ENCODE data around the gene RAB20.
"Not testable (repeated sequence)": the region's sequence is repeated elsewhere in the genome, so short reads cannot be mapped to it uniquely, and the experiment has no call there.

RAB20 gene, protein sequence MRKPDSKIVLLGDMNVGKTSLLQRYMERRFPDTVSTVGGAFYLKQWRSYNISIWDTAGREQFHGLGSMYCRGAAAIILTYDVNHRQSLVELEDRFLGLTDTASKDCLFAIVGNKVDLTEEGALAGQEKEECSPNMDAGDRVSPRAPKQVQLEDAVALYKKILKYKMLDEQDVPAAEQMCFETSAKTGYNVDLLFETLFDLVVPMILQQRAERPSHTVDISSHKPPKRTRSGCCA
- long read RNA-seq, transcript RAB20-201 (2 exons, 1,518 nt) = major isoform, 7 of 8 reads
- long read RNA-seq, partial matches to known transcripts = 0 of 8 reads
- long read RNA-seq, other reads (novel, unspliced or antisense) = 1 of 8 reads

DNA sequence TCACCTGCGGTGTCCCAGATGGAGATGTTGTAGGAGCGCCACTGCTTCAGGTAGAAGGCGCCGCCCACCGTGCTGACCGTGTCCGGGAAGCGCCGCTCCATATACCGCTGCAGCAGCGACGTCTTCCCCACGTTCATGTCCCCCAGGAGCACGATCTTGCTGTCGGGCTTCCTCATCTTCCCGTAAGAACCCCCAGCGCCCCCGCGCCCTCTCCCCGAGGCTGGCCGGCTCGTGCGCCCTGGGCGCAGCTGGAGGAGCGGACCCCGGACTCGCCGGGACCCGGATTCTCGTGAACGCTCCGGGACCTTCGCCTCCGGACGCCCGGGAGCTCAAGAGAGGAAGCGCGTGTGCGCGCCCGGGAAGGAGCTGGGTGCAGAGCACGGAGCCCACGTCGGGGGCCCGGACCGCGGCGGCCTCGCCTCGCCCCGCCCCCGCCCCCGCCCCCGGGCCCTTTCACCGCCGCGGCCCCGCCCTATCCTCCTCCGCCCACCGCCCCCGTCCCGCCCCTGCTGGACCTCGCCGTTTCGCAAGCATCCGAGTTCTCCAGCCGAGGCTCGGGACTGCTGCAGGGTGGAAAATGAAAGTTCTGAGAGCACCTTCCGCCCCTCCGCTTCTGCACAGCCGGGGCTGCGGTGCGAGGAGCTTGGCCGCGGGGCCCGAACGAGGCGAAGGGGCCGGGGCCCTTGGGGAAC, at the start of gene RAB20:
TSS of gene RAB20 (minus strand) at position 379 of the 692 bp plus-strand sequence. CDS start at position 176, 203 bp downstream.
- DNase-seq (ENCODE audit: low read depth in 1 of 2, low spot score in 1 of 2) = peak; percentile 77 to 96
- Histone ChIP-seq H3K27me3 (ENCODE audit: insufficient read depth, poor library complexity, severe bottlenecking) (no peaks in the 10 kb centered on the region), H3K4me3 (replicated peaks; ENCODE audit: insufficient read depth, low read length) (peak within 1 kb of the TSS; percentile 79), H3K27ac (replicated peaks) (peak within 1 kb of the TSS; percentile 86)
- TF ChIP-seq GABPA (IDR thresholded peaks at IDR 0.05; ENCODE audit: low read depth) (peak; percentile 17; the same call in 1 of the 2 replicates), SPI1 (IDR thresholded peaks at IDR 0.05; ENCODE audit: borderline replicate concordance, low read depth) (peak; percentile 62; the same call in 1 of the 2 replicates), POLR2AphosphoS5 (IDR thresholded peaks at IDR 0.05; ENCODE audit: low read depth) (peak; percentile 77)
- TF ChIP-seq, protein P1, sequence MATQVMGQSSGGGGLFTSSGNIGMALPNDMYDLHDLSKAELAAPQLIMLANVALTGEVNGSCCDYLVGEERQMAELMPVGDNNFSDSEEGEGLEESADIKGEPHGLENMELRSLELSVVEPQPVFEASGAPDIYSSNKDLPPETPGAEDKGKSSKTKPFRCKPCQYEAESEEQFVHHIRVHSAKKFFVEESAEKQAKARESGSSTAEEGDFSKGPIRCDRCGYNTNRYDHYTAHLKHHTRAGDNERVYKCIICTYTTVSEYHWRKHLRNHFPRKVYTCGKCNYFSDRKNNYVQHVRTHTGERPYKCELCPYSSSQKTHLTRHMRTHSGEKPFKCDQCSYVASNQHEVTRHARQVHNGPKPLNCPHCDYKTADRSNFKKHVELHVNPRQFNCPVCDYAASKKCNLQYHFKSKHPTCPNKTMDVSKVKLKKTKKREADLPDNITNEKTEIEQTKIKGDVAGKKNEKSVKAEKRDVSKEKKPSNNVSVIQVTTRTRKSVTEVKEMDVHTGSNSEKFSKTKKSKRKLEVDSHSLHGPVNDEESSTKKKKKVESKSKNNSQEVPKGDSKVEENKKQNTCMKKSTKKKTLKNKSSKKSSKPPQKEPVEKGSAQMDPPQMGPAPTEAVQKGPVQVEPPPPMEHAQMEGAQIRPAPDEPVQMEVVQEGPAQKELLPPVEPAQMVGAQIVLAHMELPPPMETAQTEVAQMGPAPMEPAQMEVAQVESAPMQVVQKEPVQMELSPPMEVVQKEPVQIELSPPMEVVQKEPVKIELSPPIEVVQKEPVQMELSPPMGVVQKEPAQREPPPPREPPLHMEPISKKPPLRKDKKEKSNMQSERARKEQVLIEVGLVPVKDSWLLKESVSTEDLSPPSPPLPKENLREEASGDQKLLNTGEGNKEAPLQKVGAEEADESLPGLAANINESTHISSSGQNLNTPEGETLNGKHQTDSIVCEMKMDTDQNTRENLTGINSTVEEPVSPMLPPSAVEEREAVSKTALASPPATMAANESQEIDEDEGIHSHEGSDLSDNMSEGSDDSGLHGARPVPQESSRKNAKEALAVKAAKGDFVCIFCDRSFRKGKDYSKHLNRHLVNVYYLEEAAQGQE (IDR thresholded peaks at IDR 0.05; ENCODE audit: insufficient replicate concordance, low read depth) = no peak

DNA sequence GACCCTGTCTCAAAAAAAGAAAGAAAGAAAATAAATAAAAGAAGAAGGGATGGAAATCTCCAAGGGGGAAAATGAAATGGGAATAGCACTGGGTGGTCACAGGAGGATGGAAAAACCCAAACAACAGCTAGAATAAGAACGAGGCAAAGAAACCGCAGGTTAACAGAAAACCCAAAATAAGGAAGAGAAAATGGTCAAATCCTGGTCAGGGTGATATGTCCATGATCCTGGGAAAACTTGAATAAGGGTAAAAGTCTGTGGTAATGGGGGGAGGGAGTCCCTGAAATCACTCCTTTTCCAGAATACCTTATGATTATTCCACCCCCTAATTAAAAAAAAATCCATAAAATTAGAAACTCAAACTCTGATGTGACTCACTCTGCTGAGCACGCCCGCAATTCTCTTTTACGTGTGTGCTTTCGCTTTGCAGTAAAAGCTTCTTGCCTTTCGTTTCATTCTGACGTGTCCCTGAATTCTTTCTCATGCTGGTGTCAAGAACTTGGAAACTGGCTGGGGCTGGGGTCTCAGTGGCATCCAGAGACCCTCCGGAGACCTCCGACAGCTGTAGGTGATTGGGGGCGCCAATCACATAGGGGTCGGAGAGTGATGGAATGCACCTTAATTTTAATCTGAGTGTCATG, 49.6 kb upstream of the RAB20 start:
- H3K27ac ChIP-seq (replicated peaks) = no peak overlapping the region
- no peaks in the 10 kb centered on the region for H3K27me3 ChIP-seq (ENCODE audit: insufficient read depth, poor library complexity, severe bottlenecking)
- no peak for TF ChIP-seq POLR2AphosphoS5 (IDR thresholded peaks at IDR 0.05; ENCODE audit: low read depth)
- TF ChIP-seq, protein P1 (IDR thresholded peaks at IDR 0.05; ENCODE audit: insufficient replicate concordance, low read depth) = no peak
- TF ChIP-seq, protein P2, sequence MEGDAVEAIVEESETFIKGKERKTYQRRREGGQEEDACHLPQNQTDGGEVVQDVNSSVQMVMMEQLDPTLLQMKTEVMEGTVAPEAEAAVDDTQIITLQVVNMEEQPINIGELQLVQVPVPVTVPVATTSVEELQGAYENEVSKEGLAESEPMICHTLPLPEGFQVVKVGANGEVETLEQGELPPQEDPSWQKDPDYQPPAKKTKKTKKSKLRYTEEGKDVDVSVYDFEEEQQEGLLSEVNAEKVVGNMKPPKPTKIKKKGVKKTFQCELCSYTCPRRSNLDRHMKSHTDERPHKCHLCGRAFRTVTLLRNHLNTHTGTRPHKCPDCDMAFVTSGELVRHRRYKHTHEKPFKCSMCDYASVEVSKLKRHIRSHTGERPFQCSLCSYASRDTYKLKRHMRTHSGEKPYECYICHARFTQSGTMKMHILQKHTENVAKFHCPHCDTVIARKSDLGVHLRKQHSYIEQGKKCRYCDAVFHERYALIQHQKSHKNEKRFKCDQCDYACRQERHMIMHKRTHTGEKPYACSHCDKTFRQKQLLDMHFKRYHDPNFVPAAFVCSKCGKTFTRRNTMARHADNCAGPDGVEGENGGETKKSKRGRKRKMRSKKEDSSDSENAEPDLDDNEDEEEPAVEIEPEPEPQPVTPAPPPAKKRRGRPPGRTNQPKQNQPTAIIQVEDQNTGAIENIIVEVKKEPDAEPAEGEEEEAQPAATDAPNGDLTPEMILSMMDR (IDR thresholded peaks at IDR 0.05; ENCODE audit: insufficient read depth, low read length) = no peak
- TF ChIP-seq SPI1 (IDR thresholded peaks at IDR 0.05; ENCODE audit: borderline replicate concordance, low read depth) = no peak
- no peak for TF ChIP-seq GABPA (IDR thresholded peaks at IDR 0.05; ENCODE audit: low read depth)
- no peak overlapping the region for H3K4me3 ChIP-seq (replicated peaks; ENCODE audit: insufficient read depth, low read length)
- no peak for DNase-seq (ENCODE audit: low read depth in 1 of 2, low spot score in 1 of 2)

DNA sequence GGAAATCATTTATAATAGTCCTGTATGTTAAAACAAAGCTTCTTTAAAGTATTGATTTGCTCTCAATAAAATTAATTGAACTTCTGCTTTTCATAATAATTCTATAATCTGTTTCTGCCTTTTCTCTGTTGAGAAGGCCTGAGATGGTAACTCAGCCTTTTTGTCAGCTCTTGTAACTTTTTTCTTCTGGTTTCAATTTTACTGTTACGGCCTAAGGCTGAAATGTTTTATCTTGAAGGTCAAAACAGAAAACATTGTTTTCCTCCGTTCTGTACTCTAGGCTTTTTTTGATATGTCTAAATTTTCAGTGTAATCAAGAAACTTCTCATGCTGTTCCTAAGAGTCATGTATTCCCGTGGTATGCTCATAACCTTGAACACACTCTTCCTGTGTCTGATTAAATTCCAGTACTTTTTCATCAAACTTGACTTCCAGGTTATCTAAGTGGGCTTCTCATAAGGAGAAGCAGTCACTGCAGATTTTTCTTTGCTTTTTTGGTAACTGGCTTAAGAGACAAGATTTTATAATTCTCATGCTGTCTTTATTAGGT, 46.2 kb upstream of the RAB20 start:
- H3K27ac ChIP-seq (replicated peaks) = no peak overlapping the region
- H3K27me3 ChIP-seq (ENCODE audit: insufficient read depth, poor library complexity, severe bottlenecking) = no peaks in the 10 kb centered on the region
- no peak for TF ChIP-seq SPI1 (IDR thresholded peaks at IDR 0.05; ENCODE audit: borderline replicate concordance, low read depth)
- TF ChIP-seq POLR2AphosphoS5 (IDR thresholded peaks at IDR 0.05; ENCODE audit: low read depth) = no peak
- TF ChIP-seq, protein P2 (IDR thresholded peaks at IDR 0.05; ENCODE audit: insufficient read depth, low read length) = no peak
- no peak for TF ChIP-seq GABPA (IDR thresholded peaks at IDR 0.05; ENCODE audit: low read depth)
- TF ChIP-seq, protein P1 (IDR thresholded peaks at IDR 0.05; ENCODE audit: insufficient replicate concordance, low read depth) = no peak
- DNase-seq (ENCODE audit: low read depth in 1 of 2, low spot score in 1 of 2) = no peak
- H3K4me3 ChIP-seq (replicated peaks; ENCODE audit: insufficient read depth, low read length) = no peak overlapping the region

DNA sequence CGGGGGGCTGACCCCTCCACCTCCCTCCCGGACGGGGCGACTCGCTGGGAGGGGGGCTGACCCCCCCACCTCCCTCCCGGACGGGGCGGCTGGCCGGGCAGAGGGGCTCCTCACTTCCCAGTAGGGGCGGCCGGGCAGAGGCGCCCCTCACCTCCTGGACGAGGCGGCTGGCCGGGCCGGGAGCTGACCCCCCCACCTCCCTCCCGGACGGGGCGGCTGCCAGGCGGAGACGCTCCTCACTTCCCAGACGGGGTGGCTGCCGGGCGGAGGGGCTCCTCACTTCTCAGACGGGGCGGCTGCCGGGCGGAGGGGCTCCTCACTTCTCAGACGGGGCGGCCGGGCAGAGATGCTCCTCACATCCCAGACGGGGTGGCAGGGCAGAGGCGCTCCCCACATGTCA, 44.8 kb upstream of the RAB20 start:
- H3K4me3 ChIP-seq (replicated peaks; ENCODE audit: insufficient read depth, low read length); H3K27me3 ChIP-seq (ENCODE audit: insufficient read depth, poor library complexity, severe bottlenecking); DNase-seq (ENCODE audit: low read depth in 1 of 2, low spot score in 1 of 2); H3K27ac ChIP-seq (replicated peaks): not testable (repeated sequence)
